HG03354 (cell line): Measurements from ENCODE around the gene HOMER1.
"Not testable (repeated sequence)": the region's sequence is repeated elsewhere in the genome, so short reads cannot be mapped to it uniquely, and the experiment has no call there.

Source experiments
- ATAC-seq: cut with Tn5 transposase; IDR thresholded peaks from one replicate; pipeline ENCODE4 v1.9.1; 2021; ENCODE audit warnings: mild to moderate bottlenecking; ENCODE audit not compliant: unreplicated experiment, poor library complexity, severe bottlenecking

Gene HOMER1

GRCh38 chr5:79518718-79519117 lies 4.8 kb upstream of the HOMER1 start:
- no peak for ATAC-seq

GRCh38 chr5:79517601-79518000 lies 3.7 kb upstream of the HOMER1 start:
- no peak for ATAC-seq

GRCh38 chr5:79516986-79517385 lies 3.1 kb upstream of the HOMER1 start:
- no peak for ATAC-seq

- not testable (repeated sequence) for ATAC-seq
Observed at GRCh38 chr5:79516331-79516730, 2.4 kb upstream of the HOMER1 start.

- peak; percentile 85 for ATAC-seq
Observed at GRCh38 chr5:79514391-79515105, 614 bp upstream of the HOMER1 start.

GRCh38 chr5:79513308-79513703 lies 628 bp downstream of the HOMER1 start:
- ATAC-seq: peak; percentile 25

GRCh38 chr5:79512471-79513307 lies 1.2 kb downstream of the HOMER1 start:
- ATAC-seq: no peak

- ATAC-seq: no peak
Observed at GRCh38 chr5:79512049-79512448, 1.9 kb downstream of the HOMER1 start.

GRCh38 chr5:79510638-79511037 lies 3.3 kb downstream of the HOMER1 start:
- no peak for ATAC-seq

GRCh38 chr5:79509244-79509885 lies 4.6 kb downstream of the HOMER1 start:
- ATAC-seq: no peak

GRCh38 chr5:79508794-79509193 lies 5.1 kb downstream of the HOMER1 start:
- ATAC-seq: no peak

GRCh38 chr5:79508354-79508753 lies 5.6 kb downstream of the HOMER1 start:
- ATAC-seq: no peak

GRCh38 chr5:79507251-79508205 lies 6.4 kb downstream of the HOMER1 start:
- no peak for ATAC-seq

- no peak for ATAC-seq
Observed at GRCh38 chr5:79505138-79505537, 8.8 kb downstream of the HOMER1 start.

- ATAC-seq: no peak
Observed at GRCh38 chr5:79503794-79504495, 10.0 kb downstream of the HOMER1 start.

GRCh38 chr5:79499640-79500273 lies 14.2 kb downstream of the HOMER1 start:
- no peak for ATAC-seq

GRCh38 chr5:79495311-79495710 lies 18.6 kb downstream of the HOMER1 start:
- no peak for ATAC-seq

- no peak for ATAC-seq
Observed at GRCh38 chr5:79493596-79494345, 20.2 kb downstream of the HOMER1 start.
